Measurements from ENCODE around the gene CELSR3.

CELSR3 gene

GRCh38 chr3:48599509-48600285, 63.0 kb downstream of the CELSR3 start:
- DNase-seq = no peak

GRCh38 chr3:48599077-48599501, 63.6 kb downstream of the CELSR3 start:
- DNase-seq = no peak

DNA sequence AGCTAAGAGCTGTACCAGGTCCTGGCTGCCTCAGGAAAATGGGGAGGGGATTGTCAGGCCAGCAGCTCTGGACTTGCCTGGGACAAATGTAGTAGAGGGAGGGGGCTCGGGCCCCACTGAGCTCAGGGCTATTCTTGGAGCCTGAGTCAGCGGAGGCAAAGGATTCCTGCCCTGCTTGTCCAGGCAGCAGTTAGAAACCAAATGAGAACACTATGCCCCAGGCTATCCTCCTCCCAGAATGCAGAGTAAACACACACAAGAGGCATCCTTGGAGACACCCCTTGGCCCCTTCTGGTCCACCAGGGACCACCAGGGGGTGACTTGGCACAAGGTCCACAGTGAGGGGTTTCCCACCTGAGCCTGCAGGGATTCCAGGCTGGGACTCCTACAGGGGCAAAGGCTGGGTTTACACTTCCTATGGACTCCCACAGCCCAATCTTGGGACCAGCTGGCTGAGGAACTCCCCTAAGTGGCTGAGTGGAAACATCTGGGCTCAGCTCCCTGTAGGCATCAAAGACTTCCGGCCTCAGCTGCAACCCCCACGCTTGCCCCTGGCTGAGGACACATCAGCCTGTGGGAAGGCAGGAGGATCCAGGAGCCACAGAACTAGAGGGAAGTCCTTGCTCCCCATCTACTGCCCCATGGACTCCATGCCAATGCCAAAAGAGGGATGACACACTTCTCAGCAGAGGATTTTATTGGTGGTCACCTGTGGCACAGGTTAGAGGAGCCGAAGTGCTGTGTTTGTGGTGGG, 64.2 kb downstream of the CELSR3 start:
- peak; percentile 59 for DNase-seq

DNA sequence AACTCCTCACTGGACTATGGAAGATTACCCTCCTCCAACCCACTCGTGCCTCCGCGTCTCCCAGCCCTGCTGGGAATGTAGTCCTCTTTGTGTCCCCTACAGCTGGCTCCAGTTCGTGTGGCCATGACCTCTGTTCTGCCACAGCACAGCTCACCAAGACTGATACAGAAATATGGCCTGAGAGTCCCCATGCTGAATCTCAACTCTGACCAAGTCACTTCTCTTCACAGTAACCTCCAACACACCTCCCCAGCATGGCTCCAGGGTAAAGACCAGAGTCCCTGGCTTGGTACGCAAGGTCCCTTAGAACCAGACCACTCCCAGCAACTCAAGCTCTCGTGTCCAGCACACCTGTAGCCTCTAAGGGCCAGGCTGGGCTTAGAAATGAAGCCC, 65.3 kb downstream of the CELSR3 start:
- peak; percentile 3 for DNase-seq

GRCh38 chr3:48596676-48597407, 65.8 kb downstream of the CELSR3 start:
- peak; percentile 6 for DNase-seq

- no peak for DNase-seq
Measured at GRCh38 chr3:48596157-48596556, 66.5 kb downstream of the CELSR3 start.

- peak; percentile 41 for DNase-seq
Measured at GRCh38 chr3:48595526-48596121, 67.1 kb downstream of the CELSR3 start.

DNA sequence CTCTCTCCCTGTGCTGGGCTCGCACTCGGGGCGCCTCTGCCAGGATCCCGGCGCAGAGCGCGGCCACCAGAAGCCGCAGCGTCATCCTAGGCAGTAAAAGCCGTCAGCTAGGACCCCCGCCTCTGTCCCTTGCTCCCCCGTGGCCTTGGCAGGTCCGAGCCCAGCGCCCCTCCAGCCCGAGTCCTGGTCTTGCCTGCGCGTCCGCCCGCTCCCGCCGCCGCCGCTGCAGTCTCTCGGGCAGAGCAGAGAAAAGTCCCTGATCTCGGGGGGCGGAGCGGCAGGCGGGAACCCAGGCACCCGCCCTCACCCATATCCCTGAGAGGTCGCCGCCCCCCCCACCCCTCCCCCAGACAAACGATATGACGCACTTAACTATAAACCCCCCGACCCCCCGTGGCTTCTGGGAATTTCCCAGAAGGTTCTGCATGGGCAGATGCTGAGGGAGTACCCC, 67.6 kb downstream of the CELSR3 start, which contains the start of gene COL7A1:
Gene COL7A1 (minus strand): TSS at position 255 of the 451 bp plus-strand sequence. CDS start 170 bp downstream, at position 85.
- DNase-seq = peak; percentile 47

DNA sequence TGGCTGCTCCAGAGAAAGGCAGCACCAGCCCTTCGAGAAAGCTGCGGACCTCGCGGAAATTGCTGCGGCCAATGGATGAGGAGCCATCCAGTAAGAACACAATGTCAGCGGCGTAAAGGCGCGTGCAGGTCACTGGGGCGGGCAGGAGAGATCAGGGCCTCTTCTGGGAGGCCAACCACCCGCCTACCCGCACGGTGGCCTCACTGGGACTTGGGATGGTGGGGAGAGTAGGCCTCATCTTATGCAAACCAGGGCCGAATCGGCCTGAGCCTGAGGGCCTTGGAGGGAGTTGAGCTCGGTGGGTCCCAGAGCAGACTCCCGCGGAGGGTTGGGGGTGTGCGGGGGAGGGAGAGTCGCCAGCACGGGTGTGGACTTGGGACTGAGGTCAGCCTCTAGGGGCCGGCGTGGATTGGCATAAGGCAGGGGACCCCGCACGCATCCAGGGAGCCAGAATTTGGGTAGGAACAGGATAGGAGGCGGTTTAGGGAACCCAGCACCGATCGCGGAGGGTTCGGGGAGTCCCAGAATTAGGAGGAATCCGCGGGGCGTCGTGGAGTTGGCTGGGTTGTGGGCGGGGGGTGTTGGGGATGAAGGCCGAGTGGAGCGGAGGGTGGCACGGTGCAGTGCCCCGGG, 68.2 kb downstream of the CELSR3 start:
- peak; percentile 47 for DNase-seq

GRCh38 chr3:48593337-48593736, 69.3 kb downstream of the CELSR3 start:
- DNase-seq = no peak

DNA sequence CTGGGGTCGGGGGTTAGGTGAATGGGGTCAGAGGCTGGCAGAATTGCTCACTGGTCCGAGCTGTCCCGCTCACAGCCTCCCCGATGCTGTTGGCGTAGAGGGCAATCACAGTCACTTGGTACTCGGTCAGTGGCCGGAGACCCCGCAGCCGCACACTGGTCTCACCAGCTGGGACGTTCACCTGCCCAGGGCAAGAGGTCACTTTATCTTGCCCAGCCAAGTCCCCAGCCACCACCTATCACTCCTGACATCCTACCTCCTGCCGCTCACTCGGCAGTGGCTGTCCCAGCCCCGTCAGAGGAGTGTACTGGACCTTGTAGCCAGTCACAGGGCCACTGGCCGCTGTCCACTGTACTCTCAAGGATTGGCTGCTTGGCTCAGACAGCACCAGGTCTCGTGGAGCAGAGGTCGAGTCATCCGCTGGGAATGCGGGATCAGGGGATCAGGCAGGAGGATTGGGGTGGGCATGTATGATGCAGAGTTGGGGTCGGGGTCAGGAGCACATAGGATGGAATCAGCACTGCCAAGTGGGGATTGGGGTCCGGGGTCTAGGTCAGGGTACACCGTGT, 70.1 kb downstream of the CELSR3 start:
- DNase-seq = no peak

DNA sequence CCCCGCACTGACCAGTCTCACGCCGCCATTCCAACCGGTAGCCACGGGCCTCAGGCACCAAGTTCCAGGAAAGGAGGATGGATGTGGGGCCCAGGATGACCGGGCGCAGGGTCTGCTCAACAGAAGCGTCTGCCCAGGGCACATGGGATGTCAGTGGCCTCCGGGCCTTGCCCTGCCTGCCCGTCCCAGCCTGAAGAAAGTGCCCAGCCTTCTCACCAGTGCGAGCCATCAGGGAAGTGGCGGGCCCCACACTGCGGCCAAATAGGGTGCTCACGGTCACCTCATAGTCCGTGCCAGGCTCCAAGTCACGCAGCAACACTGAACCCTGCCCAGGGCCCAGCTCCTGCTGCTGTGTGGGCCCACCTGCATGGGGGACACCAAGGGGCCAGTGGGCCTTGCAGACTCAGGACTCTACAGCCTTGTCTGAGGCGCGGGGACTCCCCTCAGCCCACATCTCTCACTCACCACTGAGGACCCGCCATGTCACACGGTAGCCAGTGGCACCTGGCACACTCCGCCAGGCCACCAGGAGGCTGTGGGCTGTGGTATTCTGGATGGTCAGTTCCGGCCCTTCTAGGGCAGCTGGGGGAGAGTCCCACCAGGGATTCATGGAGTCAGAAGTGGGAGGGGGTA, 70.7 kb downstream of the CELSR3 start:
- DNase-seq = no peak

- no peak for DNase-seq
Measured at GRCh38 chr3:48591436-48591835, 71.2 kb downstream of the CELSR3 start.

DNA sequence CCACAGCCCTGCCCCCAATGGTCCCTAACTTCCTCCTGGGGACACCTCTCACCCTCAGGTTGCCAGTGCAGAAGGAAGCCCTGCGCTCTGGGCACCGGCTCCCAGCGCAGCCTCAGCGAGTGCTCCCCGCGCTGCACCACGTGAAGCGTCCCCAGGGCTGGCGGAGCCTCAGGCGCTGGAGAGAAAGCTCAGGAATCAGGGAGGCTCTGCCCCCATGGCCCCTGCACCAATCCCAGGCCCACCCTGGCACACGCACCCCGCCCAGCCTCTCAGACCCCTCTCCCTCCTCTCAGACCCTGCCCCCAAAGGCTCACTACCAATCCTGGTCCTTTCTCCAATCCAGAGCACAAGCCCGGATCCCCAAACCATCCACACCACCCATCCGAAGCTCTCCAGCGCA, 74.5 kb downstream of the CELSR3 start:
- DNase-seq = no peak

DNA sequence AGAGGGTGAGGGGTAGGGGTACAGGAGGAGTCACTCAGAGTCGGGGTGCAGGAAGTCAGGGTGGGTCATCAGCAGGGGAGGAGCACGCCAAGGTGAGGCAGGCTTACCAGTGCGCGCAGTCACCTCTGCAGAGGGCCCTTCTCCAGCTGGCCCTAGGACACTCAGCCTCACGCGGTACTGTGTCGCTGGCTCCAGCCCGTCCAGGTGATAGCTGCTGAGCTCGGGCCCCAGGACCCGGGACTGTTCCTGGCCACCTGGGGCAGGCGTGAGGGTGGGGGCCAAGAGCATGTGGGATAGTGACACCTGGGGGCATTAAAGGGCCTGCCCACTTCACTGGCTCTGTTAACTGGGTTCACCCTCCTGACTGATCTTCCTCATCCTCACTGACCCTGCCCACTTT, 75.0 kb downstream of the CELSR3 start:
- DNase-seq = no peak

Measured in right kidney (tissue), 1 donor.